ENCODE results near the gene GALNT14.

The GALNT14 gene

DNA sequence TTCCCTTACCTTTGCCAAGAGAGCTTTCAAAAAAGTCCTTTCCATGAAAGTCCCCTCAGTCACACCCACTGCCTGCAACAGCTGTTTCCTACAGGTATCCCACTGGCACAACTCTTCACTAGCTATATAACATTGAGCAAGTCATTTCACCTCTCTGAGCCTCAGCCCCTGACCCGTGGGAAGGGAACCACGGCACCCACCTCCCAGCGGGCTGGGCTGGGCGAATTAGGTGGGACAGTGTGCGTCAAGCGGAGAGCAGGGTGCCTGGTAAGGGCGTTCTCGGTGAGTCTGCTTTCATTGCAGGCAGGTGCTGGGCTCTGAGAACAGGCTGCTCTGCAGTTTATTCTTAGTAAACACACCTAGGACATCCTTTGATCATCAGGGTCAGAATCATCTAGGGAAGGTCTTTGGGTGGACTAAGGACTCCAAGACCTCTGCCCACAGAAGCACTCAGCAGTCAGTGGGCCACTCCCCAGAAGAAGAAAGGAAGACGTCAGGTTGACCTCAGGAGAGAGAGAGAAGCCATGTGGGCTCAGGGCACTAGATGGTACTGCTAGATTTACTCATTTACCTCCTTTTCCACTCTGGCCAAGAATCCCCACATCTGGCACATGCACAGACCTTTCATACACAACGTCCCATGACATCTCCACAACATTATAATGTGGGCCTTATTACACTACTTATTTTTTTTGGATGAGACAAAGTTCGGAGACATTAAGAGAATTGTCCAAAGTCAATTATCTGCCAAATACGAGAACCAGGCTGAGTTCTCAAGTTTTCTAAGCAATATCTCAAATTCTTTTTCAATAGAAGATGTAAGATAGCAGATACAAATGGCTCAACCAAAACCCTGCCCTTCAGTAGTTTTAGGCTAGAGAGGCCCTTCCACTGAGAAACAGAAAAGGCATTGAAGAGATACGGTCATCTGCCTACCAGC lies 79.9 kb downstream of the GALNT14 start:
- TF ChIP-seq, protein P1, sequence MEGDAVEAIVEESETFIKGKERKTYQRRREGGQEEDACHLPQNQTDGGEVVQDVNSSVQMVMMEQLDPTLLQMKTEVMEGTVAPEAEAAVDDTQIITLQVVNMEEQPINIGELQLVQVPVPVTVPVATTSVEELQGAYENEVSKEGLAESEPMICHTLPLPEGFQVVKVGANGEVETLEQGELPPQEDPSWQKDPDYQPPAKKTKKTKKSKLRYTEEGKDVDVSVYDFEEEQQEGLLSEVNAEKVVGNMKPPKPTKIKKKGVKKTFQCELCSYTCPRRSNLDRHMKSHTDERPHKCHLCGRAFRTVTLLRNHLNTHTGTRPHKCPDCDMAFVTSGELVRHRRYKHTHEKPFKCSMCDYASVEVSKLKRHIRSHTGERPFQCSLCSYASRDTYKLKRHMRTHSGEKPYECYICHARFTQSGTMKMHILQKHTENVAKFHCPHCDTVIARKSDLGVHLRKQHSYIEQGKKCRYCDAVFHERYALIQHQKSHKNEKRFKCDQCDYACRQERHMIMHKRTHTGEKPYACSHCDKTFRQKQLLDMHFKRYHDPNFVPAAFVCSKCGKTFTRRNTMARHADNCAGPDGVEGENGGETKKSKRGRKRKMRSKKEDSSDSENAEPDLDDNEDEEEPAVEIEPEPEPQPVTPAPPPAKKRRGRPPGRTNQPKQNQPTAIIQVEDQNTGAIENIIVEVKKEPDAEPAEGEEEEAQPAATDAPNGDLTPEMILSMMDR (IDR thresholded peaks at IDR 0.05; ENCODE audit: borderline replicate concordance, insufficient read depth, low read depth, low read length): no peak

DNA sequence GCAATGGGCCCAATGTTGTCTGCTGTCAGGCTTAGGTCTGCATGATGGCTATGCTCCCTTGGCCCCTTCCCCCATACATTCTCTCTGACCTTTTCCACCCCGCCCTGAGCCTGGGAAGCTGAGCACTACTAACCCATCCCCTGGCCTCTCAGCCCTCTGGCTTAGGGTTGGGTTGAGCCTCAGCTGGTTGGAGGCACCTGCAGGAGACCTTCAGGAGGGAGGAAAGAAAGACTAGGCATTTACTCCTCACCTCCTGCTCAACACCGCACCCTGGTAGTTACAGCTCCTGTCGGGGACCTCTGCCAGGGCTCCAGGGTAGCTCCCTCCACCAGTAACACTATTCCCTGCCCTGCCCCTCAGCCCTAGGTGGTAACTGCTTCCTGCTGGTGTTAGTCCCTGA lies 80.5 kb downstream of the GALNT14 start:
- no peak overlapping the region for H3K4me3 ChIP-seq (ENCODE audit: low read depth, low read length)
- TF ChIP-seq, protein P1 (IDR thresholded peaks at IDR 0.05; ENCODE audit: borderline replicate concordance, insufficient read depth, low read depth, low read length): no peak

More for the DNA sequence above, 79.9 kb downstream of the GALNT14 start:
- H3K4me3 ChIP-seq (ENCODE audit: low read depth, low read length): no peak overlapping the region

DNA sequence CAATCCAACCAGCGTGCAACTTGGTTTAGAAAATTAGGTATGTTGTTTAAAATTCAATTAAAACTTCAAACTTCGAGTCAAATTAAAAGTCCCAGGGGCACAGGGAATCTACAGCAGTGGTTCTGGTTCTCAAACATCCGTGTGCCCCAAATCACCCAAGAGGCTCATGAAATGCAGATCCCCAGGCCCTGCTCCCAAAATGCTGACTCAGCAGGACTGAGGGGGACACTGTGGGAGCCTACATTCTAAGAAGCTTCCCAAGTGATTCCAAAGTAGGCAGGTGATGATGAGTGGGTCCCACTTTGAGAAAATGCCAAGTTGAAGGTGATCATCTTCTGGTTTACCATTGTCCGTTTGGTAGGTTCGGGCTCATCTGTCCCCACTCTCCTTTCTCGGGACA lies 82.3 kb downstream of the GALNT14 start:
- H3K4me3 ChIP-seq (ENCODE audit: low read depth, low read length): no peak overlapping the region
- TF ChIP-seq, protein P1 (IDR thresholded peaks at IDR 0.05; ENCODE audit: borderline replicate concordance, insufficient read depth, low read depth, low read length): no peak

DNA sequence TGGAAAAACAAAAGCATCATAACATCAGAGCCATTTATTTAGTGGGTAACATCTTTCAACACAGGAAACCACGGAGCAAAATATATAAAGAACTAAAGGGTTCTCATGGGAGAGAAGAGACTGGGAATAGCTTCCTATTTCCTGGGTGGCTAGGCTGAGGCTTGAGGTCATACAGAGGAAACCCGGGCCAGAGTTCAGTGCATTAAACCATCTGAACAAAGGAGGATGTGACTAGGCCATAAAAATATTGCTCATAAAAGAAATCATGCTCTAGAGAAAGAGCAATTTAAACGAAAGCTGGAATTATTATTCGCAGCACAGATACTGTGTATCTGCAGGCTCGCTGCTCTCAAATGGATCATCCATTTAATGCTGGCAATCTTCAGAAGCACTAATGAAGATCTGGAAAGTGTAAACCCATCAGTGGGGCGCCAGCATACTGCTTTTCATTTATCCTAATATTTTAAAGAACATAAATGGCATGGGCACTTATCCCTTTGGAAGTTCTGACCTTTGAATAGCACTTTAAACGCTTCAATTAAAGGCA lies 83.3 kb downstream of the GALNT14 start:
- TF ChIP-seq, protein P1 (IDR thresholded peaks at IDR 0.05; ENCODE audit: borderline replicate concordance, insufficient read depth, low read depth, low read length): no peak
- H3K4me3 ChIP-seq (ENCODE audit: low read depth, low read length): no peak overlapping the region

DNA sequence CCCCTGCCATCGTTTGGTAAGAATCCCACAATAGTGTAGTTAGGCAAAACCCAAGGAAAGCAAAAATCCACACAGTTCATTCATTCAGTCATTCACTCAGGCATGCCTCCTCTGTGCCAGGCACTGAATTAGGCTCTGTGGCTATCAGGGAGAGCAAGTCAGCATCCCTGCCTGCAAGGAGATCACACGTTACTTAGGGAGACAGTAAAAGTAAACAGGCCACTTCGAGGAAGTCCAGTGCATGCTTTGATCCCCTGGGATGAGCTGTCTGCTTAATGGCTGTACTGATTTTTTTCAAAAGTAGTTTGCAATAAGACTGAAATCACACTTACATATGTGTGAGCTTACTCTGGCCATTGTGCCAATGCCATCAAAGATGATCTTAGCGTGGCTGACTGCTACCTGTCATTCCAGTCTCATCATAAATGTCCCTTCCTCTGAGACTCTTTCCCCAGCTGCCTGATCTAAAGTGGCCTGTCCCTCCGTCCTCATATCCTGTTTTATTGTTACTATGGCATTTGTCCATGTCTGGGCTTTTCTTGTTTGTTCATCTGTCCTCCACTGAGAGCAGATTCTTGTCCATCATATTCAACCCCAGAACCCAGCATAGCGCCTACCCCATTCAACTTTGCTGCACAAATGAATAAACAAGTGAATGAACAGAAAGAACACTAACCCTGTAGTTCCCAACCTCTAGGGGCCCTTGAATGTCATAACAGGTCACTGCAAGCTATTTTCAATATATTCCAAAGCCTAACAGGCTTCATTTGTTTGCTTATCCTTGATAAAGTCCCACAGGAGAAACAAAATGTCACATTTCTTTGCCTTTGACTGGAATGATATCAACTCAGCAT lies 84.1 kb downstream of the GALNT14 start:
- TF ChIP-seq, protein P1 (IDR thresholded peaks at IDR 0.05; ENCODE audit: borderline replicate concordance, insufficient read depth, low read depth, low read length): no peak
- H3K4me3 ChIP-seq (ENCODE audit: low read depth, low read length): no peak overlapping the region

DNA sequence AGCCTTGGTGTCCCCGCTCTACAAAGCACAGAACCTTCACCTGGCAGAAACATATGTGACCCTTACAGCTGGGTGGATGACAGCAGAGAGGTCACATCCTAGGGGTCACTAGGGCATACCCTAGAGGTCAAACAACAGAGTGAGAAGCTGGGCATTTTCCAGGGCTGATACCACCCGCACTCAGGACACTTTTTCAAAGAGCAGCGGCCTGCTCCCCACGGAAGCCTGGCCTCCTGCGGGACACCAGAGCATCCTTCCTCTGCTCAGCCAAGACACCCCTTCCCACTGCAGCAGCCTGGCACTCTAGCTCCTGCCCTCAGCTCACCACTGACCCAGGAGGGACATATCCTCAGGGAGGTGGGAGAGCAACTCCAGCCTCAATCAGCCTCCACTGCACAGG lies 86.0 kb downstream of the GALNT14 start:
- no peak overlapping the region for H3K4me3 ChIP-seq (ENCODE audit: low read depth, low read length)
- TF ChIP-seq, protein P1 (IDR thresholded peaks at IDR 0.05; ENCODE audit: borderline replicate concordance, insufficient read depth, low read depth, low read length): no peak

All from GM12875 (cell line).